Posterior vena cava (tissue), 2 donors: ENCODE results near the gene CSTF3. TPM values are rescaled to one million over a fixed set of nuclear protein-coding genes. Genes with fewer than 3 reads are reported as not detected.

ENCODE experiments used
- DNase-seq: peaks from one replicate; pipeline ENCODE4 v3.0.0-alpha.2; 2020; ENCODE audit warnings: low spot score
- intact Hi-C, 2 donors: fragments of 100-400 bp; cut with DNase I; formaldehyde crosslinking; loops; one replicate each; pipeline versions ENCODE4 v1.14.1 to v1.14.2; 2022 to 2023
- total RNA-seq, 2 donors: library from RNA; stranded (reverse); fragmentation: NEBNext Ultra II Directional; extraction: Animal tissue kit (Norgen Biotek cat#: 25700); gene quantifications; one replicate each; pipeline ENCODE4 v1.2.1, GENCODE V29; 2021
- donor health status: DM: yes; HTN: yes; CAD: no.
- donor health status: DM: yes; HTN: yes; CAD: no.

Gene CSTF3
- total RNA-seq, 2 donors from 2014 or later = 15.9 to 17.5 TPM

DNA sequence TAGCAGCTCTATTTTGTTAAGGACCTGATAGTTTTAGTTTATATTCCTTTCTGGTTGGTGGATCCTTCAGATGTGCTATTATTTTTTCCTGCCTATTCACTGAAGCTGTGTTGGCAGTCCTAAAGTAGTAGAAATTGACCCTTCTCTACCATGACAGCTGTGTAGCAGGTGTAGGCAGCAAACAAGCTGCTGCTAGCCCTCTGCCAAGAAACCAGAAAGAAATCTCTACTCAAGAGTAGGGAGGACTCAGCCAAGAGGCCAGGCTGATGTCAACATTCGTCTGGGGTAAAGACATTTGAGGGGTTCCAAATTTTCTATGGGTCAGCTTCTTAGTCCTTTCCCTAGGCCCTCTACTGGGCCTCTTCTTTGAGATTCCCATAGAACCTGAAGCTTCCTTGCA is 51.2 kb downstream of the CSTF3 start:
- DNase-seq = no peak
- intact Hi-C loops = no loop called here

DNA sequence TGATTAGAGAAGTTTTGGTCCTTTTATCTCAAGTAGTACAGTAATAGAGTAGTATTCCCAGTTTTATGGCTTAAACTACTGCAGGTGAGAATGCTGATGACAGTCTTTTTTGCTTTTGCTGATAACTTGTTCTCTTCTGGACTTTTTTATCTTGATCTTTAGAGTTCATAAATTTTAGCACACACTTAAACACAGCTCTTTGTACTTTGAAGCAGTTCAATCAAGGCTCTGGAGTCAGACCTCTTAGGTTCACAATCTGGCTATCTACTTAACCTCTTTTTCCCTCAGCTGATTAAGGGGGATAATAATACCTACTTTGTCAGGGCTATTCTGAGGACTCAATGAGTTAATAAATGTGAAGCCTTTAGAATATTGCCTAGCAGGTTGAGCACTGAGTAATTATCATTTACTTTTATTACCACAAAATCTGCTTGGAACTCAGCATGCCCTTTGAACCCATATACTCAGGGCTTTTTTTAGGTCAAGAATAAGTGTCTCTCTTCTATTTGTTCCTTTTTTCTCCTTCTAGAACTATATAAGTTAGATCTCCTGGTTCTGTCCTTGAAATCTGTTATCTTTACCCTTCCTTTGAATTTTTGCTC is 51.9 kb downstream of the CSTF3 start:
- intact Hi-C loops = no loop called here

DNA sequence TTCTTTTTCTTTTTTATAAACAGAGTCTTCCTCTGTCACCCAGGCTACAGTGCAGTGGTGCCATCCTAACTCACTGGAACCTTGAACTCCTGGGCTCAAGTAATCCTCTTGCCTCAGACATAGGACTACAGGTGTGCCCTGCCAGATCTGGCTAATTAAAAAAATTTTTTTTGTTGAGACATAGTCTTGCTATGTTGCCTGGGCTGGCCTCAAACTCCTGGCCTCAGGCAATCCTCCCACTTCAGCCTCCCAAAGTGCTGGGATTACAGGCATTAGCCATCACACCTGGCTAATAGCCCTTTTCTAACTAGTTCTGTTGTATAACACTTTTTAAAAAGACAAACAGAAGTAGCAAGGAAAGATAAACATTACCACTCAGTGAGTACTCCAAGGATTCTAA is 57.4 kb downstream of the CSTF3 start:
- DNase-seq = no peak
- intact Hi-C loops = no loop called here

More for the DNA sequence above, 51.9 kb downstream of the CSTF3 start:
- DNase-seq = no peak

DNA sequence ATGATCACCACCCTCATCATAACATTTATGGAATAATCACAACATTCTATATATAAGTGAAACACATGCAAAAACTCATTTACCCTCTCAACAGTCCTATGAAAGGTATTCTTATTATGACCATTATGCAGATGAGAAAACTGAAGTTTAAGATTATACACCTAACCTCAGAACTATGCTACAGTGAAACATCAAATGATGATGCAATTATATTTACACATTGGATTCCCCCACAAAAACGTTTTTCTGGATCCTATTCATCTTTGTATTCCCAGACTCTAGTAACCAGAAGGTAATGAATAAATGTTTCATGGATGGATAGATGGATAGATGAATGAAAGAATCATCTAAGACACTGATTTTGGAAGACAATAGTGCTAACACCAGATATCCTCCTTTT is 67.1 kb downstream of the CSTF3 start:
- DNase-seq = no peak
- intact Hi-C loops = no loop called here

DNA sequence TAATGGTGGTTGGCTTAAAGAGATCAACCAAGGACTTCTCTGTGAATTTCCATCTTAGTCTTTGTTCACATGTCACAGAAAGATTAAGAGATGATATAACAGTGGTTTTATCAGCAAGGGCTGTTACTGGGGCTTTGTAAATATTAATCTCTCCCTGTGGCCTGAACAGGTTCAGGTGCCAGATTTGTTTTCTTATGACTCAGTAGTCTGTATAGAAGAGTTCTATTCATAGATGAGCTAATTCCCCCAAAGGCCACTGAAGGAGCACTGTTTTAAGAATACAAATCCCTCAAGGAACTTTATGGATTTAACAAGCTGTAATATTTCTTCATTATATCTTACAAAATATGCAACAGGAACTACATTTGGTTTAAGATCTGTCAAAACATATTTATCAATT is 71.5 kb downstream of the CSTF3 start:
- no peak for DNase-seq
- intact Hi-C loops = no loop called here

DNA sequence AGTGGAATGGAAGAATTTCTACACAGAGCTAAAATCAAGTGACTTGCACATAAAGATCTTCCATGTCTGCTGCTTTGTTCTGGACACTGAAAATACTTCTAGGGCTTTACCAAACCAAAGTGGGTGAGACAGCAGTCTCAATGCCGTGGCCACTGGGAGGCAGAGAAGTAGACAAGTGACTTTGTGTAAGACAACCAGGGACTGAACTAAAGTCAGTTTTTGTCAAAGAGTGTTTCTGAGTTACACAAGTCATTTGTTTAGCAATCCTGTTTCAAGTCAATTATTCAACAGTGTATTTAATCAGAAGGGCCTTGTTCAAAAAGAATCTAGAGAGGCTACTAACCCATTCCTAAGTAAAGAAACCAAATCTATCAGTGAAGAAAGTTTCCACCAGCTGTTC is 75.3 kb downstream of the CSTF3 start:
- intact Hi-C loops = no loop called here
- DNase-seq = no peak

DNA sequence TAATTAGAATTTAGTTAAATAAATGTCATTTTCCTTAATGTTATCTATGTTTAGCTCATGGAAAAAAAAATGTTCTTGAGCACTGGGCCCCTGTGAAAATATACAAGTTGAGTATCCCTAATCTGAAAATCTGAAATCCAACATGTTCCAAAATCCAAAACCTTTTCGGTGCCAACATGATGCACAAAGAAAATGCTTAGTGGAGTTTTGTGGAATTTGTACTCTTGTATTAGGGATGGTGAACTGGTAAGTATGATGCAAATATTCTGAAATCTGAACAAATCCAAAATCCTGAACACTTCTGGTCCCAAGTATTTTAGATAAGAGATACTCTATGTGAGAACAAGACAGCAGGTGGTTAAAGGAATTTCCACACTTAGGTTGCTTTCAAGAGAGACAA is 77.4 kb downstream of the CSTF3 start:
- intact Hi-C loops = no loop called here

DNA sequence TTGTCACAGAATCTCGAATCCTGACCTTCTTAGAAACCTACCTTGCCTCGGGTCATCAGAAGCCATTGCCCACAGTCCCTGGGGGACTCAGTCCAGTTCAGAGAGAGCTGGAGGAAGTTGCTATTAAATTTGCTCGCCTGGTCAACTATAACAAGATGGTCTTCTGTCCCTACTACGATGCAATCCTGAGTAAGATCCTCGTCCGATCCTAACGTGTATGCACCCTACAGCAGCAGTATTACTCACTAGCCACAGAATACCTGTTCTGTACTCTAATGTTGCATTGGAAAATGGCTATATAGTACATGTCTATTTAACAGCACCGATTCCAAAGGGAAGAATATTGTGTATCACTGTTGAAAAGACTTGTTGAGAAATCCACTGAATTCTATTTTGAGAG is 88.8 kb downstream of the CSTF3 start:
- intact Hi-C loops = no loop called here
- DNase-seq = no peak

More for the DNA sequence above, 77.4 kb downstream of the CSTF3 start:
- DNase-seq = no peak

DNA sequence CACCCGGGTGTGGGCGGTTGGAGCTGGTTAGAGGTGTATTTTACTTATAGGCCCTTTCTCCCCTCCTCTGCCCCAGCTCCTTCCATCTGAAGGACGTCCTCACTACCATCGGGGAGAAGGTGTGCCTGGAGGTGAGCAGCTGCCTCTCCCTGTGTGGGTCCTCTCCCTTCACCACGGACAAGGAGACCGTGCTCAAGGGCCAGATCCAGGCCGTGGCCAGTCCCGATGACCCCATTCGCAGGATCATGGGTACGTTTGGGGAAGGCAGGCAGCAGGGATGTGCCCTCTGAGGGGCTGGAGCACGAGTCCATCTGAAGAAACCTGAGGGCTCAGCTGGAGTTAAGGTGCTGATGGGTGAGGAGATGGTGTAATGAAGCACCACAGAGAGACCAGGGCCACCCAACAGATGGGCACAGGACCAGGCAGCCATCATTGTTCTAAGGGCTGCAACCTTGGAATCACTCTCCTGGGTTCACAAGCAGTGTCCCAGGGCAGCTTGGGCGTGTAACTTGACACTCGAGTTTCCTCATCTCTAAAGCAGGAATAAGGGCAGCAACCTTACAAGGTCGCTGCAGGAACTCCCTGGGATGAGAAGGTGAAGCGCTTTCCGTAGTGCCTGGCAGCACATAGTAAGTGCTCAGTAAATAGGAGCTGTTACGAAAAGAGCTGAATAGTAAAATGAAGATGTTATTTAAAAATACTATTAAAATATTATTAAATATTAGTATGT is 92.5 kb downstream of the CSTF3 start:
- intact Hi-C loops = loop anchor here (5.0 kb wide), 1 partner anchor 106 kb away; no protein-coding TSS in a partner anchor
- DNase-seq = no peak

DNA sequence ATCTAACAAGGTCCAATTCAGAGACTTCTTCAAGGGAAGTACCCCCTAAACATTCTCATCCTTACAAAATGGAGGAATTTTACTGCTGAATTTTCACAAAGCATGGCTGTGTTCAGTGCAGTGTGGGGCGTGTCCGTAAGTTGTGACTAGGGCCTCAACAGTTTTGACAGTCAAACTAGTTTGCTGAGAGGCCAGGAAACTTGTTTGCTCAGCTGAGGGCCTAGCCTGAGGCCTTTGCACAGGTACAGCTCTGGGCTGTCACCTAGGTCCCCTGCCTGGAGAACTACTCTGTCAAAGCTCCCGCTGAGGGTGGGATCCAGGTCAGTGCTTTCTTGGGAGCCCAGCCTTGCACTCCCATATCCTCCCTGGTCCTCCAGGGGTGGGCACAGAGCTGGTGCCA is 94.0 kb downstream of the CSTF3 start:
- intact Hi-C loops = loop anchor here (5.0 kb wide), 1 partner anchor 105 kb away; no protein-coding TSS in a partner anchor
- DNase-seq = no peak

DNA sequence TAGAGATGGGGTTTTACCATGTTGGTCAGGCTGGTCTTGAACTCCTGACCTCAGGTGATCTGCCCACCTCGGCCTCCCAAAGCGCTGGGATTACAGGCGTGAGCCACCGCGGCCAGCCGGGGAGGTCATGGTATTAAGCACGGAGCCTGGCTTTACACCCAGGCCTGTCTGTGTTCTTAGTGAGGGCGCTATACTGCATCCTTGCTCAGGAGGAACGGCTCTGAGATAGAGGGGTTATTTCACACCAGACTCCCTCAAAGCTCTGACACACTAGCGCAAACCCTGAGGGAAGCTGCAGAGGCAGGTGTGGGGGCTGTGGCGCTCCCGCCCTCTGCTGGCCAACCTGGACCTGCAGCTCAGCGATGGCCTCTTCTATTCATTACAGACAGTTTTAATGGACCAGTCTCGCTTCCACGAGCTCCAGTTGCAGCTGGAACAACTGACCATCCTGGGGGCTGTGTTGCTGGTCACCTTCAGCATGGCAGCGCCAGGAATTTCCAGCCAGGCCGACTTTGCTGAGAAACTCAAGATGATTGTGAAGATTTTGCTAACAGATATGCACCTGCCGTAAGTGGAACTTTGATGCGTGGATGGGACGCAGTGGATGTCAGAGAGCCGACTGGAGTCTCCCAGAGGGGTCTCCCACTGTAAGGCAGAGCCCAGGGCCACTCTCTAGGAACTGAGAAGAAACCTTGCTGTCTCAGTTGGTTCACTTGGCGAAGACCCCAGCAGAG is 95.7 kb downstream of the CSTF3 start:
- peak; percentile 91 for DNase-seq
- intact Hi-C loops = loop anchor here (1.0 to 5.0 kb wide), 2 partner anchors 47 to 103 kb away; no protein-coding TSS in a partner anchor

DNA sequence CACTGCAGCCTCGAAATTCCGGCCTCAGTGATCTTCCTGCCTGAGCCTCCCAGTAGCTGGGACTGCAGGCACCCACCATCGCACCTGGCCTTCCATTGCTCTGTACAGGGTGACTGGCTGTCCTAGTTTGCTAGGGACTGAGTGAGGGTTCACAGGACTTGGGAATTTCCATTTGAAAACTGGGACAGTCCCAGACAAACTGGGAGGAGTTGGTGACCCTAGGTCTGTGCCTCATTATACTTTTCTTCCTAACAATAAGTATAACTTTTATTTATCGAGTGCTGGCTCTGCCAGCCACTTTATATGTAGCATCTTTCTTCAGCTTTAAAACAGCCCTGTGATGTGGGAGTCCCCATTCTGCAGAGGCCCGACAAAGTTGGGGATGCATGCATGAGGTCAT is 96.4 kb downstream of the CSTF3 start:
- DNase-seq = no peak
- intact Hi-C loops = loop anchor here (1.0 to 5.0 kb wide), 2 partner anchors 47 to 103 kb away; no protein-coding TSS in a partner anchor

DNA sequence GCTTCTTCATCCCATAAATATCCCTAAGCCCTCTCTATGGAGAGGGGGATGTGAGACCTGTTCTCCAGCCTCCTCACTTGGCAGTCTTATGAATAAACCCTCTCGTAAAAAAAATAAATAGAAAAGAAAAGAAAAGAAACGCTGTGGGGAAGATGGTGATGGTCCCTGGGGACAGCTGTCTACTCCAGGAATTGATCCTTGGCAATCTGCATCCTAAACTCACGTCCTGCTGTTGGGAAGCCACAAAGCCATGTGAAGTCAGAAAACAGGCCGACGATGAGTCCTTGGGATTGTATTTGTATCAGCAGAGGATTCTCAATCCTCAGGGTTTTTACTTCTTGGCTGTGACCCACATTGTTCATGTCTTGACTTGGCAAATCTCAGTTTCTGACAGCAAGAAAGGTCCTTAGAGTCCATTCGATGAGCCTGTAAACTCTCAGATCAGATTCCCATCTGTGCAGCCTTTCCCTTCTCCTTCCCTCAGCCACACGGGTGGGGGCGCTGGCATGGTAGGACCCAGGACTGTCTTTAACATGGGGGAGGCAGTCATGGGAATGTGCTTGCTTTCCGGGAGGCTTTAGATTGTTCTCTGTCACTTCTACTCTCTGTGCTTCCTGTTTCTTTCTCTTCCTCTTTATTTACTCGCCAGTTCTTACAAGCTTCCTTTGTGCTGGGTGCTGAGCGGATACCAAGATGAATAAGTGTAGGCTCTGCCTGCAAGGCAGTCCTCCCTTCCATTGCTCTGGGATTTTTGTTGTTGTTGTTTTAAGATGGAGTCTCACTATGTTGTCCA is 97.1 kb downstream of the CSTF3 start:
- intact Hi-C loops = no loop called here
- DNase-seq = no peak

DNA sequence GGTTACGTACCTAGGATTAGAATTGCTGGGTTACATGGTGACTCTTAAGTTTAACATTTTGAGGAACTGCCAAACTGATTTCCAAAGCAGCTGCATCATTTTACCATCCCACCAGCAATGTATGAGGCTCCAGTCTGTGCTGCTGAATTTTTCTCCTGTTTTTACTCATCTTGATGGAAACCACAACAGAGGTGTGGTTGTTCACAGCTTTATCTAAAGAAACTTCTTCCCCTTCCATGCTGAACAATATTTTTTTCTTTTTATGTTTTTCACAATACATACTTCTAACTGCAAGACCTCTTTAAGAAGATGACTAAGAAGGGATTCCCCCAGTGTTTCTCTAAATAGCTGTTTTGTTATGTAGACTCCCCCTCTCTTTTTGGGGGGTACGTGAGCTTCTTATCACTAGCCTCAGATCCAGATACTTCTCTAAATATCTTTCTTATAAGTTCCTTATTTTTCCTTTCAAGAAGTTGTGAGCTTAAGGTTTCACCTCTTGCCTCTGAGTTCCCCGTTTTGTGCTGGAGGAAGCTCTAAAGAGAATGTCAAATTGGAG is 97.9 kb downstream of the CSTF3 start:
- intact Hi-C loops = no loop called here

DNA sequence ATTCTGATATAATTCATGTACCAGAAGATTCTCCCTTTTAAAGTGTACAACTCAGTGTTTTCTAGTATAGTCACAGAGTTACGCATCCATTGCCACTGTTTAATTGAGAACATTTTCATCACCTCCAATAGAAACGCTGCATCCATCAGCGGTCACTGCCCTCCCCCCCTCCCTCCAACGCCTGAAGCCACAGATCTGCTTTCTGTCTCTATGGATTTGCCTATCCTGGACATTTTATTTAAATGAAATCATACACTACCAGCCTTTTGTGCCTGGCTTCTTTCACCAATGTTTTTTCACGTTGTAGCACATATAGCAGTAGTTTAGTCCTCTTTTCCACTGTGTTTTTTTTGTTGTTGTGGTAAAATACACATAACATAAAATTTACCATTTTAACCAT is 99.1 kb downstream of the CSTF3 start:
- DNase-seq = no peak
- intact Hi-C loops = no loop called here

More for the DNA sequence above, 97.9 kb downstream of the CSTF3 start:
- no peak for DNase-seq

DNA sequence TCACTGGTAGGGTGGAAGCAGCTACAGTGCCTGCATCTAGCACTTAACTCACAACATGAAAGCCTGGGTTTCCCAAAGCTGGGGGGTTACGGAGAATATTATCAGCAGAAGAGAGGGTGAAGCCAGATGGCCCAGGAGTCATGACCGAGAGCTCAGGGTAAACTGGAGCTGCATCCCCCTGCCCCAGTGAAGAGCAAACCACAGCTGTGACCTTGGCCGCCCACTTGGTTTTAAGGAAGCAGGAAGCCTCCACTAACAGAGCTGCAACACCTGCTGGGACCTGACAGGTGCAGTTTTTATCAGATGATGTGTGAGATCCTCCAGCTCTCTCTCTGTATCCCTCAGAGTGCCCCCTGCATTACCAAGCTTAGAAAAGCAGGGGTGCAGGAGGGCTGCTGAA is 101.0 kb downstream of the CSTF3 start:
- intact Hi-C loops = no loop called here

DNA sequence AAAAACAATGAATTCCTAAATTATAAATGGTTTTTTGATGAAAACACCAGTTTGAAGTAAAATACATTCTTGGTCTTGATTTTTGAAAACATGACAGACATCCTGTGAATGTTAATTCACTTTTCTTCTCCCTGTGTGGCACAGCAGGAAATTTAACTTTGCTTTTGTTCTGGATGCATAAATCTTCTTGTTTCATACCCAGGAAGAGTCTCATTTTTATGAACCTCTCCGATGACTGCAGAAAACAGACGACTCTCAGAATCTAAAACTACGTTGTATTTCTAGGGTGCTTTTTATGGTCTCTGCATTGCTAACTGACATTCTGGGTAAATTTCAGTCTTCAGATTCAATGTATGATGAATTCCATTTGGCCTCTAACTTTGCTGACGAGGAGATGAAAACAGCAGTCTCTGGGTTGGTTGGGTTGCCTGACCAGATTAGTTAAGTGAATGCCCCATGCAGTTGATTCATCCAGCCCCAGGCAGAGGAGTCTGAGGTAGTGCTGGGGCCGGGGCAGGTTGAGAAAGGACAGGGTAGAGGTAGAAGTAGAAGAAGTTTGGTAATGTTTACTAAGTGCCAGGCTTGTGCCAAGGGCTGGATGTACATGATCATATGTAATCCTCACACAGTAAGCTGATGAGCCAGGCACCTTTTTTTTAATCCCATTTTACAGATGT is 101.8 kb downstream of the CSTF3 start:
- intact Hi-C loops = no loop called here
- DNase-seq = no peak

More for the DNA sequence above, 101.0 kb downstream of the CSTF3 start:
- DNase-seq = no peak

DNA sequence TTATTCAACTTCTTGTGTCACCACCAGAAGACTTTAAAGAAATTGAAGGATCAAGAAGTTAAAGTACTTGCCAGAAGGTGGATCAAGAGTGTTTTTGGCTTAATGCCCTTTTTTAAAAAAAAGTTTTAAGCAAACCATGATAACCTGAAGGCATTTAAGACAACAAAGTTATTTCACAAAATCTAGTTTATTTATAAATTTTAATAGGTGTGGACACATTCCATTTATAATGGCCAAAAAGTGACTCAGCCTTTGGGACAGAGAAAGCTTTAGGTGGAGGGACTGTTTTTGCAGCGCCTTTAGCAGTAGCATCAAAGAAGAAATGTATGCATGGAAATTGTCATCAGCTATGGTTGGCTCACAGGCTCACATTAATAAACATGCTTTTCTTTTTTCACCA is 104.0 kb downstream of the CSTF3 start:
- intact Hi-C loops = no loop called here
- DNase-seq = no peak

DNA sequence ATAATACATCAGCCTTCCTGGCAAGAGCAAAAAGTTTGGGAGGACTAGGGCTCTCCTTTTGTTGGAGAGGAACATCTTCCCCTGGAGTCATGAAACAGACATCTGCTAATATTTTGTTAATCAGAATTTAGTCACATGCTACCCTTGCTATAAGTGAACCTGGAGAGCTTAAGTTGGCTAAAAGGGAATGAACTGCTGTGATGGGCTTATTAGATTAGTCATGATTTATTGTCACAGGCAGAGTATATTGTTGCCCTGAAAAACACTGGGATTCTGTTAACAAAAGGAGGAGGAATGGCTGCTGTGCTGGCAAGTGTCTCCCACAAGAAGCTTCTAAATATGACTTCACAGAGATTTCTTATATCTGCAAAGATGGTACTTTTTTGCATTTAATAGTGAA is 105.9 kb downstream of the CSTF3 start:
- DNase-seq = no peak

More for the DNA sequence above, 105.9 kb downstream of the CSTF3 start:
- intact Hi-C loops = no loop called here
